ENCODE data around the gene CLCN4. TPM values are rescaled to one million over a fixed set of nuclear protein-coding genes. Genes with fewer than 3 reads are reported as not detected.

The CLCN4 gene
- polyA plus RNA-seq, 1 of the 3 experiments (the other 2 are of a cell fraction) = 1.1 TPM

DNA sequence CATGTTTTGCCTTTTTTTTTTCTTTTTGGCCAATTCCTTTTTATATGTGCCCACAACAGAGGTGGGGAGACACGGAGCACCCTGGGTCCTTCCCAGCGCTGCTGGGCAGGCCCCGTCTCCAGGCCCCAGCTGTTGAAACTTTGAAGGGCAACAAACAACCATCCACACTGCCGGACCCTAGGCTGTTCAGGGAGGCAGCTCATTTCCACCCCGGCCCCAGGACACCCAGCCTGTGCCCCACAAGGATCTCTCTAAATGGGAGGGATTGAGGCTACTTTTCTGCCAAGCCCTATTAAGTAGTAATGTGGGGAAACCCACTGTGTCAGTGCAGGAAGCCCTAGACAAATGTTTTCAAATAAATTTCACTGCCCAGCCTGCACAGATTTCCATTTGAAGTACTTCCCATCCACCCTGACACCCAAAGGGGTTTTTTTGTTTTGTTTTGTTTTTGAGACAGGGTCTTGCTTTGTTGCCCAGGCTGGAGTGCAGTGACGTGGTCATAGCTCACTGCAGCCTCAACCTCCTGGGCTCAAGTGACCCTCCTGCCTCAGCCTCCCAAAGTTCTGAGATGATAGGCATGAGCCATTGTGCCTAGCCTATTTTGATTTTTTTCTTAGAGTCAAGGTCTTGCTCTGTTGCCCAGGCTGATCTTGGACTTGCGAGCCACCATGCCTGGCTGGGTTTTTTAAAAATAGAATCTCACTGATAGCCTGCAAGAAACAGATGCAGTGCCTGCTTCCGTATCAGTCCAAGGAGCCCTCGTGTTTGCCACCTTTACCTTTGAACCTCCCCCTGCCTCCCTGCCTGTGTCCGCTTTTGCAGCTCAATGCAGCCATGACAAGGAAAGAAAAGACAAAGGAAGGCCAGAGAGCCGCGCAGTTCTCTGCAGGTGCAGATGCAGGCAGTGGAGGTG lies 13.4 kb upstream of the CLCN4 start:
- WGBS (ENCODE audit: low lambda C conversion rate) = 44% methylated on average over 11 of the region's 12 CpGs
- ChIA-PET CTCF (interaction anchor here (1.3 kb wide), 1 partner anchor 47 kb away, joined by 4 read pairs; no protein-coding TSS in a partner anchor), POLR2A (no interaction called here)
- DNase-seq = no peak
- Histone ChIP-seq H3K9ac (no peak overlapping the region), H3K4me1 (ENCODE audit: control insufficient read depth in 1 of 2, insufficient read depth in 2 of 2, low read depth in 1 of 2, low read length in 1 of 2) (no peaks in the 10 kb centered on the region), H4K20me1 (ENCODE audit: insufficient read depth) (no peaks in the 10 kb centered on the region), H3K27ac (ENCODE audit: low read depth in 2 of 2, low read length in 1 of 2) (no peak overlapping the region), H3K4me3 (ENCODE audit: low read depth in 2 of 2, low read length in 1 of 2) (no peak overlapping the region), H3K36me3 (replicated peaks in 1 of 2; ENCODE audit: control insufficient read depth in 1 of 2, insufficient read depth in 2 of 2, low read length in 1 of 2) (peaks cover 0 to 3% of the 10 kb centered on the region in 2 experiments), H3K9me2 (no peaks in the 10 kb centered on the region), H3F3A (replicated peaks; ENCODE audit: insufficient read depth) (no peaks in the 10 kb centered on the region), H3K27me3 (ENCODE audit: insufficient read depth) (no peaks in the 10 kb centered on the region), H3K4me2 (no peak overlapping the region), H3K79me2 (ENCODE audit: insufficient read depth) (no peaks in the 10 kb centered on the region), H3K9me3 (no peaks in the 10 kb centered on the region), H2AFZ (ENCODE audit: low read depth) (no peak overlapping the region)
- TF ChIP-seq SIN3A (IDR thresholded peaks at IDR 0.05; ENCODE audit: borderline replicate concordance, low read depth, low read length) (no peak), GABPA (IDR thresholded peaks at IDR 0.05; ENCODE audit: low read depth) (no peak), EP300 (IDR thresholded peaks at IDR 0.05; ENCODE audit: borderline replicate concordance in 1 of 2, low read depth in 1 of 2, low read length in 1 of 2) (no peak), POLR2AphosphoS5 (IDR thresholded peaks at IDR 0.05; ENCODE audit: low read depth, low read length) (no peak), NRF1 (IDR thresholded peaks at IDR 0.05; ENCODE audit: low read depth, low read length) (no peak), RCOR1 (IDR thresholded peaks at IDR 0.05; ENCODE audit: low read length) (no peak), MEF2A (IDR thresholded peaks at IDR 0.05; ENCODE audit: borderline replicate concordance, low read depth) (no peak), EZH2phosphoT487 (IDR thresholded peaks at IDR 0.05; ENCODE audit: borderline replicate concordance, low read depth) (no peak), CHD2 (IDR thresholded peaks at IDR 0.05; ENCODE audit: low read length, partially characterized antibody) (no peak), NFIC (IDR thresholded peaks at IDR 0.05; ENCODE audit: borderline replicate concordance) (no peak), SMC3 (IDR thresholded peaks at IDR 0.05; ENCODE audit: low read depth, low read length) (no peak), RXRA (IDR thresholded peaks at IDR 0.05; ENCODE audit: borderline replicate concordance, low read depth) (no peak), MXI1 (IDR thresholded peaks at IDR 0.05; ENCODE audit: low read depth, low read length) (no peak), RFX5 (IDR thresholded peaks at IDR 0.05; ENCODE audit: low read length) (no peak), FOSL2 (IDR thresholded peaks at IDR 0.05; ENCODE audit: borderline replicate concordance, low read depth) (no peak), FOXM1 (IDR thresholded peaks at IDR 0.05; ENCODE audit: low read depth) (no peak)
- TF ChIP-seq, protein P1, sequence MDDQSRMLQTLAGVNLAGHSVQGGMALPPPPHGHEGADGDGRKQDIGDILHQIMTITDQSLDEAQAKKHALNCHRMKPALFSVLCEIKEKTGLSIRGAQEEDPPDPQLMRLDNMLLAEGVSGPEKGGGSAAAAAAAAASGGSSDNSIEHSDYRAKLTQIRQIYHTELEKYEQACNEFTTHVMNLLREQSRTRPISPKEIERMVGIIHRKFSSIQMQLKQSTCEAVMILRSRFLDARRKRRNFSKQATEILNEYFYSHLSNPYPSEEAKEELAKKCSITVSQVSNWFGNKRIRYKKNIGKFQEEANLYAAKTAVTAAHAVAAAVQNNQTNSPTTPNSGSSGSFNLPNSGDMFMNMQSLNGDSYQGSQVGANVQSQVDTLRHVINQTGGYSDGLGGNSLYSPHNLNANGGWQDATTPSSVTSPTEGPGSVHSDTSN (IDR thresholded peaks at IDR 0.05) = no peak
- TF ChIP-seq, protein P2, sequence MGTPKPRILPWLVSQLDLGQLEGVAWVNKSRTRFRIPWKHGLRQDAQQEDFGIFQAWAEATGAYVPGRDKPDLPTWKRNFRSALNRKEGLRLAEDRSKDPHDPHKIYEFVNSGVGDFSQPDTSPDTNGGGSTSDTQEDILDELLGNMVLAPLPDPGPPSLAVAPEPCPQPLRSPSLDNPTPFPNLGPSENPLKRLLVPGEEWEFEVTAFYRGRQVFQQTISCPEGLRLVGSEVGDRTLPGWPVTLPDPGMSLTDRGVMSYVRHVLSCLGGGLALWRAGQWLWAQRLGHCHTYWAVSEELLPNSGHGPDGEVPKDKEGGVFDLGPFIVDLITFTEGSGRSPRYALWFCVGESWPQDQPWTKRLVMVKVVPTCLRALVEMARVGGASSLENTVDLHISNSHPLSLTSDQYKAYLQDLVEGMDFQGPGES (IDR thresholded peaks at IDR 0.05; ENCODE audit: low read depth, low read length) = no peak
- TF ChIP-seq, protein P3, sequence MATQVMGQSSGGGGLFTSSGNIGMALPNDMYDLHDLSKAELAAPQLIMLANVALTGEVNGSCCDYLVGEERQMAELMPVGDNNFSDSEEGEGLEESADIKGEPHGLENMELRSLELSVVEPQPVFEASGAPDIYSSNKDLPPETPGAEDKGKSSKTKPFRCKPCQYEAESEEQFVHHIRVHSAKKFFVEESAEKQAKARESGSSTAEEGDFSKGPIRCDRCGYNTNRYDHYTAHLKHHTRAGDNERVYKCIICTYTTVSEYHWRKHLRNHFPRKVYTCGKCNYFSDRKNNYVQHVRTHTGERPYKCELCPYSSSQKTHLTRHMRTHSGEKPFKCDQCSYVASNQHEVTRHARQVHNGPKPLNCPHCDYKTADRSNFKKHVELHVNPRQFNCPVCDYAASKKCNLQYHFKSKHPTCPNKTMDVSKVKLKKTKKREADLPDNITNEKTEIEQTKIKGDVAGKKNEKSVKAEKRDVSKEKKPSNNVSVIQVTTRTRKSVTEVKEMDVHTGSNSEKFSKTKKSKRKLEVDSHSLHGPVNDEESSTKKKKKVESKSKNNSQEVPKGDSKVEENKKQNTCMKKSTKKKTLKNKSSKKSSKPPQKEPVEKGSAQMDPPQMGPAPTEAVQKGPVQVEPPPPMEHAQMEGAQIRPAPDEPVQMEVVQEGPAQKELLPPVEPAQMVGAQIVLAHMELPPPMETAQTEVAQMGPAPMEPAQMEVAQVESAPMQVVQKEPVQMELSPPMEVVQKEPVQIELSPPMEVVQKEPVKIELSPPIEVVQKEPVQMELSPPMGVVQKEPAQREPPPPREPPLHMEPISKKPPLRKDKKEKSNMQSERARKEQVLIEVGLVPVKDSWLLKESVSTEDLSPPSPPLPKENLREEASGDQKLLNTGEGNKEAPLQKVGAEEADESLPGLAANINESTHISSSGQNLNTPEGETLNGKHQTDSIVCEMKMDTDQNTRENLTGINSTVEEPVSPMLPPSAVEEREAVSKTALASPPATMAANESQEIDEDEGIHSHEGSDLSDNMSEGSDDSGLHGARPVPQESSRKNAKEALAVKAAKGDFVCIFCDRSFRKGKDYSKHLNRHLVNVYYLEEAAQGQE (IDR thresholded peaks at IDR 0.05; ENCODE audit: low read depth, low read length) = no peak
- TF ChIP-seq, protein P4, sequence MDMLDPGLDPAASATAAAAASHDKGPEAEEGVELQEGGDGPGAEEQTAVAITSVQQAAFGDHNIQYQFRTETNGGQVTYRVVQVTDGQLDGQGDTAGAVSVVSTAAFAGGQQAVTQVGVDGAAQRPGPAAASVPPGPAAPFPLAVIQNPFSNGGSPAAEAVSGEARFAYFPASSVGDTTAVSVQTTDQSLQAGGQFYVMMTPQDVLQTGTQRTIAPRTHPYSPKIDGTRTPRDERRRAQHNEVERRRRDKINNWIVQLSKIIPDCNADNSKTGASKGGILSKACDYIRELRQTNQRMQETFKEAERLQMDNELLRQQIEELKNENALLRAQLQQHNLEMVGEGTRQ (IDR thresholded peaks at IDR 0.05; ENCODE audit: borderline replicate concordance, low read depth, low read length) = no peak

Measured in SK-N-SH (cell line).